Endothelial cell (in vitro differentiated cells): Measurements from ENCODE around the gene VEZF1. TPM values are rescaled to one million over a fixed set of nuclear protein-coding genes. Genes with fewer than 3 reads are reported as not detected.

Experiments
- DNase-seq: peaks from one replicate; pipeline ENCODE4 v3.0.0; 2021; ENCODE audit warnings: low spot score
- H3K27ac Mint-ChIP-seq: one replicate; pipeline ENCODE4 v1.8.0; 2021; ENCODE audit warnings: mixed read lengths, inconsistent platforms; ENCODE audit not compliant: unreplicated experiment
- H3K27me3 Mint-ChIP-seq: one replicate; pipeline ENCODE4 v1.8.0; 2021; ENCODE audit warnings: mild to moderate bottlenecking, moderate library complexity, mixed read lengths, inconsistent platforms; ENCODE audit not compliant: unreplicated experiment
- H3K36me3 Mint-ChIP-seq: one replicate; pipeline ENCODE4 v1.8.0; 2021; ENCODE audit warnings: mild to moderate bottlenecking, low read depth, mixed read lengths, inconsistent platforms; ENCODE audit not compliant: unreplicated experiment
- H3K4me1 Mint-ChIP-seq: one replicate; pipeline ENCODE4 v1.8.0; 2021; ENCODE audit warnings: mild to moderate bottlenecking, mixed read lengths, inconsistent platforms; ENCODE audit not compliant: unreplicated experiment
- H3K4me3 Mint-ChIP-seq: one replicate; pipeline ENCODE4 v1.8.0; 2021; ENCODE audit warnings: mild to moderate bottlenecking, mixed read lengths, inconsistent platforms; ENCODE audit not compliant: unreplicated experiment
- H3K9me3 Mint-ChIP-seq: one replicate; pipeline ENCODE4 v1.8.0; 2021; ENCODE audit warnings: mixed read lengths, inconsistent platforms; ENCODE audit not compliant: unreplicated experiment
- long read RNA-seq: library from polyadenylated mRNA; unstranded; transcript quantifications from one replicate; pipeline ENCODE4 v2.0.0, GENCODE V29; 2020; ENCODE audit not compliant: unreplicated experiment
- total RNA-seq: library from RNA; stranded (reverse); fragmentation: NEBNext Ultra II Directional; extraction: Animal tissue kit (Norgen Biotek cat#: 25700); gene quantifications from one replicate; pipeline ENCODE4 v1.2.1, GENCODE V29; 2021; ENCODE audit not compliant: unreplicated experiment
- TF ChIP-seq, protein P1 (sequence below): fragments of 200-600 bp; sonication (generic); IDR thresholded peaks from one replicate; pipeline ENCODE4 v1.5.0; 2021; ENCODE audit warnings: antibody characterized with exemption; ENCODE audit not compliant: unreplicated experiment

The VEZF1 gene, protein sequence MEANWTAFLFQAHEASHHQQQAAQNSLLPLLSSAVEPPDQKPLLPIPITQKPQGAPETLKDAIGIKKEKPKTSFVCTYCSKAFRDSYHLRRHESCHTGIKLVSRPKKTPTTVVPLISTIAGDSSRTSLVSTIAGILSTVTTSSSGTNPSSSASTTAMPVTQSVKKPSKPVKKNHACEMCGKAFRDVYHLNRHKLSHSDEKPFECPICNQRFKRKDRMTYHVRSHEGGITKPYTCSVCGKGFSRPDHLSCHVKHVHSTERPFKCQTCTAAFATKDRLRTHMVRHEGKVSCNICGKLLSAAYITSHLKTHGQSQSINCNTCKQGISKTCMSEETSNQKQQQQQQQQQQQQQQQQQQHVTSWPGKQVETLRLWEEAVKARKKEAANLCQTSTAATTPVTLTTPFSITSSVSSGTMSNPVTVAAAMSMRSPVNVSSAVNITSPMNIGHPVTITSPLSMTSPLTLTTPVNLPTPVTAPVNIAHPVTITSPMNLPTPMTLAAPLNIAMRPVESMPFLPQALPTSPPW
- total RNA-seq = 43.7 TPM
- long read RNA-seq, partial matches to known transcripts = 0 of 2 reads
- long read RNA-seq, other reads (novel, unspliced or antisense) = 1 of 2 reads

DNA sequence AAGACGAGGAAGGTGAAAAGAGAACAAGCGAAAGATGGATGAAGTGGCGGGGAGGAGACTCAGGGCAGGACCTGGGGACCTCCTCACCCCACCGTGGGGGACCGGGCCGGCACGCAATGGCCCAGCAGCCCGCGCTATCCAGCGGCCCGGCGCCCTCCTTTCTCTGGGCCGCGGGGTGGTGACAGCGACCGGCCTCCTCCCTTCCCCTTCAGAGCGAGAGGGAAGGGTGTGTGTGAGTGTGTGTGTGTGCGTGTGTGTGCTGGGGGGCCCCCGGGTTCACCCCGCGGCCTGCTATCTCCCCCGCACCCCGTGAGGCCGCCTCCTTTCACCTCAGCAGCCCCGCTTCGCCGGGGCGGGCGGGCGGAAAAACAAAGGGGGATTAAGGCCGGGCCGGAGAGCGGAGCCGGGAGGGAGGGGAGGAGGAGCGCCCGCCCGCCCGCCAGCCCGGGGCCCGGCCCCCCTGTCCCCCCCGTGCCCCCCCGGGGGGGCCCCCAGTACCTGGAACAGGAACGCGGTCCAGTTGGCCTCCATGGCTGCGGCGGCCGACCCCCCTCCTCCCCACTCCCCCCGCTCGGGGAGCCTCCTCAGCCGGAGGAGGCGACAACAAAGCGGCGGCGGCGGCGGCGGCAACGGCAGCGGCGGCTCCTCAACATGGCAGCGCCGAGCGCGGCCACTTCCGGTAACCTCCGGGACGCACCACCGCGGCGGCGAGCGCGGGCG lies at the start of gene VEZF1:
TSS of gene VEZF1 (minus strand) at position 674 of the 720 bp plus-strand sequence. CDS start at position 531, 143 bp downstream.
- peak; percentile 77 for DNase-seq
- peaks cover 9% of the 10 kb centered on the region for H3K36me3 Mint-ChIP-seq

DNA sequence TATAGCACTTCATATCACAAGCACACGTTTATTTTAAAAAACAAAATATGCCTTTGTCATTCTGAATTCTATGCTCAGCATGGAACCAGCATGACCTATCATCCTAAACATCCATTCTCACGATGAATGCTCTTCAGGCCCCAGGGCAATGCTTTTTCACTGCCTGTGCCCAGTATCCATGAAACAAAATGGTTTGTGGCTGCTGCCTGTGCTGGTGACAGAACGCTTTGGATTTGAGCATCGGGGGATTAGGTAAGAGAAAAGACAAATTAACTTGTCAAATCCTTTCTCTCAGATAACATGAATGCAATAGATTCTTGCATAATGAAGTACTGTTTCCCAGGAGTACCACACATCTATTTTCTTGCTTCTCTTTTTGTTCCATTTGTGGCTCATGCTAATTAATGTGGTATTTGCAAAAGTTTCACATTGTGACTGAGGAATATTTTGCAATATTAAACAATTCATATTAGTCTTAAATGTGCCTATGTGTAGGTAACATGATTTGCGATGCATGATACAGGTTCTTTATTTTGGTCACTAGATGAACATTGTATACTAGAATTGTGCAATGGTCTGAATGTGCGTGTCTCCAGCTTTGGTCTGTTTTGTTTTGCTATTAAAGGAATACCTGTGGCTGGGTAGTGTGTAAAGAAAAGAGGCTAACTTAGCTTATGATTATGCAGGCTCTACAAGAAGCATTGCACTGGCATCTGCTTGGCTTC lies 44.8 kb upstream of the VEZF1 start:
- H3K36me3 Mint-ChIP-seq = no peaks in the 10 kb centered on the region
- TF ChIP-seq, protein P1, sequence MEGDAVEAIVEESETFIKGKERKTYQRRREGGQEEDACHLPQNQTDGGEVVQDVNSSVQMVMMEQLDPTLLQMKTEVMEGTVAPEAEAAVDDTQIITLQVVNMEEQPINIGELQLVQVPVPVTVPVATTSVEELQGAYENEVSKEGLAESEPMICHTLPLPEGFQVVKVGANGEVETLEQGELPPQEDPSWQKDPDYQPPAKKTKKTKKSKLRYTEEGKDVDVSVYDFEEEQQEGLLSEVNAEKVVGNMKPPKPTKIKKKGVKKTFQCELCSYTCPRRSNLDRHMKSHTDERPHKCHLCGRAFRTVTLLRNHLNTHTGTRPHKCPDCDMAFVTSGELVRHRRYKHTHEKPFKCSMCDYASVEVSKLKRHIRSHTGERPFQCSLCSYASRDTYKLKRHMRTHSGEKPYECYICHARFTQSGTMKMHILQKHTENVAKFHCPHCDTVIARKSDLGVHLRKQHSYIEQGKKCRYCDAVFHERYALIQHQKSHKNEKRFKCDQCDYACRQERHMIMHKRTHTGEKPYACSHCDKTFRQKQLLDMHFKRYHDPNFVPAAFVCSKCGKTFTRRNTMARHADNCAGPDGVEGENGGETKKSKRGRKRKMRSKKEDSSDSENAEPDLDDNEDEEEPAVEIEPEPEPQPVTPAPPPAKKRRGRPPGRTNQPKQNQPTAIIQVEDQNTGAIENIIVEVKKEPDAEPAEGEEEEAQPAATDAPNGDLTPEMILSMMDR = no peak
- no peaks in the 10 kb centered on the region for H3K9me3 Mint-ChIP-seq
- H3K4me3 Mint-ChIP-seq = no peak overlapping the region
- H3K27me3 Mint-ChIP-seq = no peaks in the 10 kb centered on the region
- H3K27ac Mint-ChIP-seq = no peak overlapping the region
- H3K4me1 Mint-ChIP-seq = no peaks in the 10 kb centered on the region
- no peak for DNase-seq

More for the DNA sequence above, at the start of gene VEZF1:
- peak within 1 kb of the TSS; percentile 97 for H3K27ac Mint-ChIP-seq
- H3K27me3 Mint-ChIP-seq = peaks cover 10% of the 10 kb centered on the region
- TF ChIP-seq, protein P1 = no peak
- H3K4me1 Mint-ChIP-seq = peaks cover 43% of the 10 kb centered on the region
- H3K4me3 Mint-ChIP-seq = peak within 1 kb of the TSS; percentile 97
- no peaks in the 10 kb centered on the region for H3K9me3 Mint-ChIP-seq

DNA sequence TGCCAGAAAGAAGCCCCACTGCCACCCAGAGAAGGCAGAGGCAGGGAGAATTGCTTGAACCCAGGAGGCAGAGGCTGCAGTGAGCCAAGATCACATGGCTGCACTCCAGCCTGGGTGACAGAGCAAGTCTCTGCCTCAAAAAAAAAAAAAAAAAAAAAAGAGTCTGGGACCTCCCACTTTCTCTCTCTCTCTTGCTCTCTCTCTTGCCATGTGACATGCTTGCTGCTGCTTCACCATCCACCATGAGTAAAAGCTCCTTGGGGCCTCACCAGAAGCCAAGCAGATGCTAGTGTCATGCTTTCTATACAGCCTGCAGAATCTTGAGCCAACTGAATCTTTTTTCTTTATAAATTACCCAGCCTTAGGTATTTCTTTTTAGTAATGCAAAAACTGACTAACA lies 40.5 kb upstream of the VEZF1 start:
- Mint-ChIP-seq H3K4me3 (no peak overlapping the region), H3K27me3 (no peaks in the 10 kb centered on the region), H3K9me3 (no peaks in the 10 kb centered on the region), H3K36me3 (no peaks in the 10 kb centered on the region), H3K4me1 (no peaks in the 10 kb centered on the region), H3K27ac (no peak overlapping the region)
- no peak for DNase-seq
- TF ChIP-seq, protein P1 = no peak

DNA sequence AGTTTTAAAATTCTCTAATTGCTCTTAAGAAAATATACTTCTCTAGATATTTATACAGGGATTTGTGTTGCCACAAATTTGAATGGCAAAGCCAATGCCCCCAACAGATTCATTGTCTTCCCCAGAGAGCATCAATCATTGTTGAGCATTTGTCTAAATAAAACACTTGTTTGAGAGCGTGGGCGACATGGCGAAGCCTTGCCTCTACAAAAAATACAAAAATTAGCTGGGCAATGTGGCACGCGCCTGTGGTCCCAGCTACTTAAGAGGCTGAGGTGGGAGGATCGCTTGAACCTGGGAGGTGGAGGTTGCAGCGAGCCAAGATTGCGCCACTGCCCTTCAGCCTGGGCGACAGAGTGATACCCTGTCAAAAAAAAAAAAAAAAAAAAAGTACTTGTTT lies 32.3 kb upstream of the VEZF1 start:
- Mint-ChIP-seq H3K4me3 (no peak overlapping the region), H3K36me3 (no peaks in the 10 kb centered on the region), H3K4me1 (no peaks in the 10 kb centered on the region), H3K27ac (no peak overlapping the region), H3K27me3 (no peaks in the 10 kb centered on the region), H3K9me3 (no peaks in the 10 kb centered on the region)
- DNase-seq = no peak
- TF ChIP-seq, protein P1 = no peak
